NCI-H146 treated with DMSO at 0.1 percent for 48 hours (cell line): ENCODE results near the gene LUM.

Experiments
- DNase-seq: peaks from one replicate; lab custom pipeline; 2025; ENCODE audit not compliant: unreplicated experiment; lab: John Stamatoyannopoulos, UW

LUM gene

DNA sequence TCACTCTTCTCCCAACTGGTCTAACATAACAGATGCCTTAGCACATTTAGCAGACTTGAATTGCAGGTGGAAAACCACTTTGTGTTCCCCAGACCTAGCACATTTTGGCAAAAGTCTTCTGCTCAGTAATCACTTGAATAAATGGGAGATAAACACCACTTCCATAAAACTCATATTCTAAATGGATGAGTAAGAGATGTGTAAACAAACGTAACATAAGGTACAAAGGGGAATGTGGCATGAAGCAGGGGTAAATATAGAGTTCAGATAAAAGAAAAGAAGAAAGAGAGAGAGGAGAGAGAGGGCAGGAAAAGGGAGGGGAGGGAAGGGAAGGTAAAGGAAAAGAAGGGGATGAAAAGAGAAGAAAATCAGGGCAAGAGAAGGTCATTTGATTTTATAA lies 36.4 kb downstream of the LUM start:
- DNase-seq: no peak

DNA sequence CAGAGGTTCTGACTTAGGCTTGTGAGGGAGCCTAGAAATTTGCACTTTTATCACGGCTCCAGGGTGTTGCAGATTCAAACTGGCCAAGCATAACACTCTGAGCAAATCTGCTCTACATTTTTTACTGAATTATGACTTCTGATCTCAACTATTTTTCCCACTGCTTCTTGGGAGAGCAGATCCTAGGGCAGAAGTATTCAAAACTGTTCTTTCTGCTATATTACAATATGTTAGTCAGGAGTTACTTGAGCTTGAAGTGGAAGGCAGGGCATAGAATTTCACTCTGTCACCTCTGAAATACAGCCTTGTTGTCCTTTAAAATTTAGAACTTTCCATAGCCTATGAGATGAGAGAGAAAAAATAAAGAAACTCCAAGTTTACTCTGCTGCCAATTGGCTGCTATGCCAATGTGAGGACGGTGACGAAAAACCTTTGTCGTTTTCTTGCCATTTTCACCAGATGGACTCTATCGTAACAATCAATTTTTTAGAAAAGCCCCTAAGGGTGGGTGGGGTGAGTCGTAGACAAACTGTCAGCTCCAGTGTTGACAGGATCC lies 37.1 kb downstream of the LUM start:
- no peak for DNase-seq

DNA sequence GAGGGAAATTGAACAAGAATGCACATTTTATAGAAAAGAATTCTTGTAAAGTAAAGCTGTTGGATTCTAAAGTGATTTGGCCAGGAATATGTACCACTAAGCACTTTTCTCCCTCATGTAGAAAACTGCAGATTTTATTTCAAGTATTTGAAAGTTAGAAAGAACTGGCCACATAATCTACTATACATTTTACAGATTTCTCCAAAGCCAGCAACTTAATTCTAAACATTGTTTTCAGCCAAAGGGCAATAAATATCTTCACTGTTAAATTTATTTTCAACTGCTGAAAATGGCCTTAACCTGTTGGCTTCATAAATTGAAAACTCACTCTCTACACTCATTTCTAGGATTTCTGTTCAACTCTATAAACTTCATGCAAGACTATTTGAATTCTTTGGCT lies 37.9 kb downstream of the LUM start:
- no peak for DNase-seq

DNA sequence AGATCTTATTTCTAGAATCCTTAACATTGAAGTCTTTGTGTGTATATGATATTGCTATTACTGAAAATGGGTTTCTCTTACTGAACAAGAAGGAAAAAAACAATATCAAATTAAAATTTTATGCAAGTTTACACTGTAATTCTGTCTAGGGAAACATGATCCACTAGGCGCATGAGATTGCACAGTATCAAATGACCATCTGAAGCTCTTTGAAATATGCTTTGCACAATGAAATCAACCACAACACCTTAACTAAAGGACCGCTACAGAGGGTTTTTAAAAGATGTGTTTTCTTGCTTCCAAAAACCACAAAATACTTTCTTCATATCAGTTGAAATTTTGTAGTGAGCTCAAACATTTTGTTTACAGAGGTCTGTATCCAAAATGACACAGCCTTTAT lies 38.4 kb downstream of the LUM start:
- no peak for DNase-seq

DNA sequence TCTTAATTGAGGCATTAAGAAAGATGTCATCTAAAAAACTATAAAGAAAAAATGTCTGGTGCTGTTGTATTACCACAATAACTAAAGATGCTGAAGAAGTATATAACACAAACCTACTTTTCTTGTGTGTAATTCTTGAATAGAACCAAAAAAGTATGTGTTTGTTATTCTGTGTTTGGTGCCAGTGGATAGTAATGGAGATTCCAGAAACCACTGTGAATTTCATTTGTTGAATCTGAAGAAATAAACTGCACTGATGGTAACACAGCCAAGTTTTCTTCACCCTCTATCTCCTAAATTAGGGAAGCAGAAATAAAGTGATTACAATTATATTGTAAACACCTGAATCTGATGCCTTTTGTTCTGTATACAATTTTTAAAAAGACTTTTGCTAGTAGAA lies 40.4 kb downstream of the LUM start:
- no peak for DNase-seq

DNA sequence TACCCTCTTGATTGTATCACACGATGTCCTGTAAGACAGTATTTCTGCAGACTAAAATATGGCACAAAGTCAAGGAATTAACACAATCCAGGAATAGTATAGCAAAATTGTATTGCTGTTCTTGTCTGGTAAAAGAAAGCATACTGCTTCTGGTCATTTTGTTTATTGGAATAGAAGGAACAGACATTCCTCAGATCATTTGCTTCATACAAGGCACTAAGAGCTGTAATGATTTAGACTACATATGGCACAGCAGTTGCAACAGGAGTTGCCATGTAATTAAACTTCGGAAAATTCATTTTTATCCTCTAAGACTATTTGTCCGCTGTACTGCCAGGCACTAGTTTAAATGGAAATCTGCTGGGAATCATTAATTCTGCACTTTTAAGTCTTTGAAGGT lies 45.9 kb downstream of the LUM start:
- no peak for DNase-seq

DNA sequence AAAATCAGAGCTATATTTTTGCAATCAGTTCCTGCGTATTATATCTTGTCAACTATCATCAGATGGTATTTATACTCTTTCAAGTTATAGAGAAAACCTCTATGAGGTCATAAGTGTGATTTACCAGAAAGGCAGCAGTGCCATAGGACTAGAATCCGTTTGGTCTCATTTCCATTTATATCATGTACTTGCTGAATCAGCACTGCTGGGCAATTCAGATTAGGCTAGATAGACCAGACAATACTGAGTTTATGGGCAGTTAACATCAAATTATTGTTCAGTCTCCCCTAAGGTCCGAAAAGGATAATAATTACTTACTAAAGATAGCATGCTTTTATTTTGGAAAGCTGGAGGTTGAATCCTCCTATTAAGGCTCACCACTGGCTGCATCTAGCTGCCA lies 46.7 kb downstream of the LUM start:
- no peak for DNase-seq

DNA sequence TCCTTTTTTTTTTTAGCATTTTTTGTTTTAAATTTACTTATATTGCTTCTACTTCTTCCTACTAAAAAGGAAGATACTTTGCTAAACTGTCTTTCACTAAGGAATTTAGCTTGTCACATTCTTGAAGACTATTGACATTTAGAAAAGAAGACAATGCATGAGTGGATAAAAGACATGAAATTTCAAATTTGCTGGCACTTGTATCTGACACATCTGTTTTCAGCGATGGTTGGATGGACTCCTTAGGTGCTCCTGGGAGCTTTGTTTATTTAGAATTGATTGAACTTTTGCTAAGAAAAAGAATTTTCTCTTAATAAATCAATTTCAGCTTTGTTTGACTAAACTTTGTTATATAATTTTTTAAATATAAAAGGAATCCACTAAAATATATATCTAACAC lies 50.2 kb downstream of the LUM start:
- no peak for DNase-seq

DNA sequence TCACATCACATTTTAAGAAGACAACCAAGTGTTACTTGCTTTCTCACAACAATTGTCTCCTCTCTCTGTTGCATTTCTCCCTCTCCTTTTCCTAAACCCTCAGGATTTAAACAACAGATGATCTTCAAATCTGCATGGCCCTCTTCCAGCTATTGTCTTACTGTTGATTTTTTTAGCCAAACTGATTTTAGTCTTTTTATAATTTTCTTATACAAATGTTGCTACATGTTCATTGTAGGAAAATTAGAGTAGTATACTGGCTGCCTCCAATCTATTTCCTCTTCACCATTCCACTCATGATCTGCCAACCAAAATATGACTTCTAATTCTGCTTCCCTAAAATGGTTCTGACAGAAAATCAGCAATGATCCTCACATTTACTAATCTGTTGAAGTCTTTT lies 52.1 kb downstream of the LUM start:
- DNase-seq: no peak

DNA sequence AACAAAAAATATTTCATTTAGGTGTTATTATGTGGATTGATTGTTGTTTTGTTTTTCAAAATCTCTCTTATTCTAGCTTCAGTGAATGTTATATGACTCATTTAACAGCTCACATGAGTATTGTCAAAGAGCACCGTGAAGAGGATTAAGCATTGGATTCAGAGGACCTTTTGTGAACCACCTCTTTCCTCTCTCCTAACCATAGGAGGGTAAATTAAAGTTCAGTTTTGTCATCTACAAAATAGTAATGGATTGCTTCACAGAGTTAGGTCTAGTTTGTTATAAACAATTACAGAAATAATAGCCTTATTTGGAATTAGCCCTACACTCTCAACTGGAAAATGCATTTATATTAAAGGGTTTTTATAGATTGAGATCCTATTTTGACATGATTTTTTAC lies 52.5 kb downstream of the LUM start:
- no peak for DNase-seq

DNA sequence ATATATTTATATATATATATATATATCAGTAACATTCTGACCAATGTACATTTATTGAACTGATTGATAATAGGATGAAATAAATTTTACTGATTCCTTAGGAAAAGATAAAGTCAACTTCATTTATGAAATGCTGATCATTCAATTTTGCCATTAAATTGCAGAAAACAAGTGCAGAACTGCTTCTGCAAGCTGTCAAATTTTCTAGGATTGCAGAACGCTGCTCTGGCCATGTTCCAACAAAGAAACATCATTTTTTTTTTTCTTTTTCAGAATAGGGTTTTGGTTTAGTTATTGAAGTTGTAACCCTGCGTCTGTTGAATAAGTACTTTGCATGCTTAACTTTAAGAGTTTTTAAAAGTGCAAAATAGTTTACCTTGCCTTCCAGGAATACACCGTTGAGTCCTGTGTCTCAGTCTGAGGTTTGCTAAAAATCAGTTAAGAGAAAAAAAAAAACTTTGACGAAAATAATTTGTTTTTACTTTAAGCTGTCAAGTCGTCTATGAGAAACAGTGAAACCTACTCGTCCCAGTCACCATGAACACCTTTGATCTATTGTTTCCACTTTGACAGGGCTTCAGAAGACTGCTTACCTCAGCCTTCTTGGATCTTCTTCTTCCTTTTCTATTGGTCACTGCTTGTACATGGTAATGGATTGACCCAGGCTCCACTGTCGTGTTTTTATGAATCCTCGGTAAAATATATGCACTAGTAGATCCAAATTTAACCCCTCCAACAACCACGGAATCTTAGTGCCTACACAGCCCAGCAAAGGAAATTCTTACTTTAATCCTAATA lies 53.7 kb downstream of the LUM start, which contains the start of gene KERA:
KERA (minus strand) TSS at position 657 of the 798 bp plus-strand sequence. CDS start 1,743 bp downstream, outside the sequence.
- DNase-seq: no peak

DNA sequence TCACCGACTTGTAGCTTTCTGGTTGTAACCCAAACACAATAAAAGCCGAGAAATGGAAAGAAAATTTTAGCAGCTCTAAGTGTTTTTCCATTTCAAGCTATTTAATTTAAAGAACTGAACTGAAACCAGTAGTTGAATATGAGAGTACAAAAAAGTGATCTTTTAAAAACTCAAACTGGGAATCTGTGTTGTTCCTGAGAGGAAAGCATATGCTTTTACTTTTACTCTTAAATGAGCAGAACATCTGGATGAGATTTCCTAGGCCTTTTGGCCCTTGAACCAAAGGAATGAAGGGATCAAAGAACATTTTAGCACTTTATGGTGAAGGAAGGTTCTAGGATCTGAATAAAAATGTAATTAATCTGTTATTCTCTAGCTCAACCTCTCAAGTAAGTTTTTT lies 54.8 kb downstream of the LUM start:
- DNase-seq: no peak

DNA sequence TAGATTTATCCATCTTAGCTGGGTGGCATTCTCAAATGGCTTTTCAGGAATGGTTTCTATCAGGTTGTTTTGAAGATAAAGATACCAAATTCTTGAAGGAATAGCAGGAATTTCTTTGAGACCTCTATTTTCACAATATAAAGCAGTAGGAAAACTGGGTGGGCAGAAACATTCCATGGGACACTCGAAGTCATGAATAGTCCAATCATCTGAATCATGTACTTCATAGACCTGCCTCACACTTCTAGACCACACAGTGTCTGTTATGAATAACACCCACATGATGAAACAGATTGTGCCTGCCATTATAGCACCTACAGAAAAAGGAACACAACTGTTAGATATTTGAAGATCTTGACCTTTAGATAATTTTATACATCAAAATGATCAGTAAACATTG lies 55.3 kb downstream of the LUM start:
- no peak for DNase-seq

DNA sequence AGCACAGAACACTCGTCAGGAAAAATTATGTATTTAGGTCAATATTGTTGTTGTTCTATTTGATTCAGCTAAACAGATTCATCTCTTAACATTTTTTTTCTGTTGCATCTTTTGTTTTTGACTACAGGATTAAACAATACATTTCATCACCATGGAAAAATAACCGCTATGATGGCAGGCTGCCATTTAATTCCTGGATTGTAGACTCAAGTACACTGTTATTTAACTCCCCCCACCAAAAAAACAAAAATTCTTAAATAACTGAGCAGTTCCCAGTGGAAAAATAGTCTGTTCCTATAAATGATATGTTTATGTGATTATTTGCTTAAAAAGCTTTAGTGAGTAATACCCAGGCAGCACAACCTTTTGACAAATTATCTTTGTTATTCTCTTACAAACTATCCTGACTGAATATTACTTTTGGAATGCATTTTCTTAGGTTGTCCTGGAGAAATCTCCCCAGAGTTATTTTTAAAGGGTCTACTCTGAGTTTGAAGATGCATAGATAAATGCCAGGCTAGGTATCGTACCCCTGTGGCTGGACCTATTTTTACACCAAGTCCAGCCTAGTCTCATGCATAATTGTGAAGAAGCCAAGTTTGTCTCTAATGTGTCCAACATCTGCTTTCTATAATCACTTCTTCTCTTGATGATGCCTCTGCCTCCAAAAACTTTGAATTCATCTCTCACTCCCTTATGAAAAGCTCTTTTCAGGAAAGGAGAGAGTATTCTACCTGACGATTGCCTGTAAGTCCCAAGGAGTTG lies 57.2 kb downstream of the LUM start:
- DNase-seq: no peak
